IMR-90 (cell line): ENCODE results near the gene RAVER2. TPM values are rescaled to one million over a fixed set of nuclear protein-coding genes. Genes with fewer than 3 reads are reported as not detected.

Experiments used
- ATAC-seq: fragments of 200-7000 bp; cut with Tn5 transposase; 2 replicates; pipeline ENCODE4 v1.9.1; 2020; ENCODE audit warnings: low read depth, mild to moderate bottlenecking, moderate library complexity
- BruUV-seq: library from RNA; stranded (reverse); fragments of 400-500 nt; replicated peaks from 2 replicates; lab custom pipeline; 2021; lab: Mats Ljungman, UMichigan
- CTCF ChIA-PET: fragments of 300-600 bp; formaldehyde crosslinking; extraction: SDS; loops from one replicate; lab custom pipeline; 2021; ENCODE audit warnings: antibody characterized with exemption; lab: Yijun Ruan, JAX
- POLR2A ChIA-PET: fragments of 300-600 bp; sonication (Branson Sonifier 250); formaldehyde crosslinking; loops from one replicate; lab custom pipeline; 2022; ENCODE audit warnings: antibody characterized with exemption; ENCODE audit not compliant: unreplicated experiment; lab: Charles Lee
- DNase-seq: peaks from one replicate; pipeline ENCODE4 v3.0.0; 2013
- H2AFZ ChIP-seq: replicated peaks from 2 replicates; pipeline ENCODE3; 2013; ENCODE audit warnings: low read length, mild to moderate bottlenecking; ENCODE audit not compliant: poor library complexity
- H2AK5ac ChIP-seq: 2 replicates; pipeline ENCODE4 v1.6.1; 2013; ENCODE audit warnings: low read depth, low read length, inconsistent platforms
- H2AK9ac ChIP-seq: replicated peaks from 2 replicates; pipeline ENCODE3; 2013; ENCODE audit warnings: mild to moderate bottlenecking, low read depth, low read length, moderate library complexity; ENCODE audit not compliant: poor library complexity
- H2BK120ac ChIP-seq: 2 replicates; pipeline ENCODE4 v1.6.1; 2013; ENCODE audit warnings: low read depth, low read length, inconsistent platforms
- H2BK15ac ChIP-seq: 3 replicates; pipeline ENCODE4 v1.6.1; 2013; ENCODE audit warnings: low read depth, low read length, inconsistent platforms
- H2BK20ac ChIP-seq: 2 replicates; pipeline ENCODE4 v1.6.1; 2013; ENCODE audit warnings: low read depth, mild to moderate bottlenecking, inconsistent platforms, low read length, moderate library complexity
- H2BK5ac ChIP-seq: 2 replicates; pipeline ENCODE4 v1.6.1; 2013; ENCODE audit warnings: mild to moderate bottlenecking, low read depth, low read length, inconsistent platforms; ENCODE audit not compliant: poor library complexity, severe bottlenecking
- H3K14ac ChIP-seq: replicated peaks from 2 replicates; pipeline ENCODE4 v1.6.1; 2013; ENCODE audit warnings: low read depth, low read length, inconsistent platforms
- H3K18ac ChIP-seq: 2 replicates; pipeline ENCODE4 v1.6.1; 2013; ENCODE audit warnings: low read depth, low read length, control low read depth
- H3K23ac ChIP-seq: 2 replicates; pipeline ENCODE4 v1.6.1; 2013; ENCODE audit warnings: low read depth, low read length, inconsistent platforms
- H3K27ac ChIP-seq: 2 replicates; pipeline ENCODE4 v1.5.1; 2013; ENCODE audit warnings: mild to moderate bottlenecking, control low read depth, low read length; ENCODE audit not compliant: insufficient read depth
- H3K27me3 ChIP-seq: 2 replicates; pipeline ENCODE4 v1.6.1; 2013; ENCODE audit warnings: low read length; ENCODE audit not compliant: control insufficient read depth, insufficient read depth
- H3K36me3 ChIP-seq: 2 replicates; pipeline ENCODE4 v1.6.1; 2013; ENCODE audit warnings: low read length, mixed read lengths; ENCODE audit not compliant: control insufficient read depth, insufficient read depth
- H3K4ac ChIP-seq: 2 replicates; pipeline ENCODE4 v1.6.1; 2013; ENCODE audit warnings: low read depth, low read length, inconsistent platforms
- H3K4me1 ChIP-seq: 2 replicates; pipeline ENCODE4 v1.6.1; 2013; ENCODE audit warnings: low read length, mixed read lengths; ENCODE audit not compliant: control insufficient read depth, insufficient read depth
- H3K4me2 ChIP-seq: 2 replicates; pipeline ENCODE4 v1.6.1; 2013; ENCODE audit warnings: low read depth, mild to moderate bottlenecking, control low read depth, low read length, moderate library complexity
- H3K4me3 ChIP-seq: 2 replicates; pipeline ENCODE4 v1.5.1; 2013; ENCODE audit warnings: low read depth, mild to moderate bottlenecking, control low read depth, low read length, moderate library complexity; ENCODE audit not compliant: insufficient read depth
- H3K56ac ChIP-seq: 2 replicates; pipeline ENCODE4 v1.6.1; 2013; ENCODE audit warnings: low read length, inconsistent platforms; ENCODE audit not compliant: insufficient read depth; ENCODE audit errors: extremely low read depth
- H3K79me1 ChIP-seq, 2 experiments: 2 replicates each; pipeline ENCODE4 v1.6.1; 2013; ENCODE audit warnings: low read length in 2 of 2, inconsistent platforms in 1 of 2, low read depth in 1 of 2
- H3K9ac ChIP-seq: 2 replicates; pipeline ENCODE4 v1.6.1; 2013; ENCODE audit warnings: low read depth, low read length, control low read depth
- H3K9me1 ChIP-seq: 2 replicates; pipeline ENCODE4 v1.6.1; 2013; ENCODE audit warnings: low read length, inconsistent platforms; ENCODE audit not compliant: insufficient read depth
- H3K9me3 ChIP-seq: 2 replicates; pipeline ENCODE4 v1.6.1; 2013; ENCODE audit warnings: low read length; ENCODE audit not compliant: control insufficient read depth, insufficient read depth
- H4K20me1 ChIP-seq: 2 replicates; pipeline ENCODE4 v1.6.1; 2013; ENCODE audit warnings: low read length, inconsistent platforms; ENCODE audit not compliant: insufficient read depth
- H4K5ac ChIP-seq: 2 replicates; pipeline ENCODE4 v1.6.1; 2013; ENCODE audit warnings: mild to moderate bottlenecking, low read depth, low read length, control low read depth
- H4K8ac ChIP-seq, 2 experiments: 2 replicates each; pipeline ENCODE4 v1.6.1; 2013; ENCODE audit warnings: low read depth in 2 of 2, low read length in 2 of 2, control low read depth in 1 of 2, inconsistent platforms in 1 of 2
- H4K91ac ChIP-seq: 2 replicates; pipeline ENCODE4 v1.6.1; 2013; ENCODE audit warnings: low read depth, low read length, inconsistent platforms; ENCODE audit not compliant: insufficient read depth
- CHD1 ChIP-seq: IDR thresholded peaks from 2 replicates; pipeline ENCODE4 v1.6.1; 2012; ENCODE audit warnings: low read depth, low read length, improper control_type of control experiment
- NFE2L2 ChIP-seq: fragments of 150-350 bp; IDR thresholded peaks from 2 replicates; pipeline ENCODE4 v1.6.1; 2016; ENCODE audit warnings: low read depth, mild to moderate bottlenecking, low read length
- POLR2A ChIP-seq: IDR thresholded peaks from 2 replicates; pipeline ENCODE4 v1.6.1; 2012; ENCODE audit warnings: mild to moderate bottlenecking, low read depth, low read length
- RCOR1 ChIP-seq: IDR thresholded peaks from 2 replicates; pipeline ENCODE4 v1.6.1; 2012; ENCODE audit warnings: mild to moderate bottlenecking, low read length, improper control_type of control experiment; ENCODE audit not compliant: insufficient replicate concordance
- SMC3 ChIP-seq: fragments of 150-350 bp; IDR thresholded peaks from 2 replicates; pipeline ENCODE4 v1.6.1; 2016; ENCODE audit warnings: low read depth, mild to moderate bottlenecking, antibody characterized with exemption, low read length, moderate library complexity
- USF2 ChIP-seq: fragments of 150-350 bp; IDR thresholded peaks from 2 replicates; pipeline ENCODE4 v1.6.1; 2017; ENCODE audit warnings: mild to moderate bottlenecking, antibody characterized with exemption, low read length, low read depth
- WGBS, 2 experiments: methylation state at CpG; one replicate each; pipeline versions ENCODE4 v1.1.5 to v1.1.7; 2013; ENCODE audit warnings: missing lambda C conversion rate in 2 of 2; ENCODE audit not compliant: insufficient read length in 1 of 2; ENCODE audit errors: extremely low coverage in 2 of 2; 5-methylcytosine and 5-hydroxymethylcytosine counted together
- dilution Hi-C: fragments of 300-500 bp; cut with HindIII; formaldehyde crosslinking; loops from one replicate; pipeline ENCODE4 v1.14.3; 2018; ENCODE audit warnings: low sequenced_read_pairs; ENCODE audit not compliant: unreplicated experiment
- in situ Hi-C: fragments of 300-500 bp; cut with MboI; formaldehyde crosslinking; loops from 3 replicates; pipeline ENCODE4 v1.14.3; 2019; ENCODE audit warnings: low sequenced_read_pairs, inconsistent platforms, mixed read lengths
- intact Hi-C: fragments of 100-400 bp; cut with micrococcal nuclease; formaldehyde crosslinking; loops from 2 replicates; pipeline ENCODE4 v1.10.0; 2022
- polyA plus RNA-seq, 3 experiments: library from polyadenylated mRNA; depleted of rRNA; stranded (reverse); fragments of >200 nt; gene quantifications; 2 replicates each; pipeline ENCODE4 v1.2.3, GENCODE V29; 2012; ENCODE audit warnings: low replicate concordance in 1 of 3
- total RNA-seq: library from RNA; depleted of rRNA; stranded (reverse); fragments of >200 nt; gene quantifications from 2 replicates; pipeline ENCODE4 v1.2.3, GENCODE V29; 2012

The RAVER2 gene
- total and polyA plus RNA-seq, 2 of the 4 experiments (the other 2 are of a cell fraction), result 3.7 to 6.1 TPM

- Histone ChIP-seq H3K9ac (no peak overlapping the region), H3K9me1 (peaks cover 3% of the 10 kb centered on the region; the same call in 1 of the 2 replicates), H3K36me3 (peaks cover 62% of the 10 kb centered on the region), H4K20me1 (no peaks in the 10 kb centered on the region), H3K79me1 (peaks cover 0 to 4% of the 10 kb centered on the region in 2 experiments; a peak in 1 of 4 replicates), H2BK20ac (no peak overlapping the region), H4K5ac (no peak overlapping the region), H3K9me3 (no peaks in the 10 kb centered on the region), H2AK9ac (no peak overlapping the region), H4K91ac (no peak overlapping the region), H3K27ac (no peak overlapping the region), H3K4ac (no peak overlapping the region), H2AK5ac (no peak overlapping the region), H2AFZ (no peak overlapping the region), H4K8ac (no peak overlapping the region), H3K4me1 (peaks cover 5% of the 10 kb centered on the region; the same call in 1 of the 2 replicates), H3K4me3 (no peak overlapping the region), H3K4me2 (no peak overlapping the region), H3K56ac (no peak overlapping the region), H3K23ac (no peak overlapping the region), H3K18ac (no peak overlapping the region), H3K14ac (no peak overlapping the region), H2BK120ac (no peak overlapping the region), H2BK15ac (no peak overlapping the region), H3K27me3 (no peaks in the 10 kb centered on the region), H2BK5ac (no peak overlapping the region)
- dilution Hi-C loops, result no loop called here
- no CpG with 5 or more reads among the region's 5 CpGs for WGBS, 2 experiments
- ChIA-PET POLR2A (no interaction called here), CTCF (no interaction called here)
- no TSS peak for BruUV-seq
- TF ChIP-seq CHD1 (no peak), POLR2A (no peak), USF2 (no peak), RCOR1 (no peak), SMC3 (no peak), NFE2L2 (no peak)
- DNase-seq, result no peak
- no peak for ATAC-seq
- intact Hi-C loops, result no loop called here
- in situ Hi-C loops, result no loop called here
Measured at GRCh38 chr1:64839261-64839660, 94.4 kb downstream of the RAVER2 start.
